Neutrophil (primary cell): ENCODE results near the gene SH3BP5L.
"Not testable (repeated sequence)": the region's sequence is repeated elsewhere in the genome, so short reads cannot be mapped to it uniquely, and the experiment has no call there.

Experiments used
- H3K27ac ChIP-seq: fragments of 200-600 bp; sonication (generic); 2 replicates; pipeline ENCODE4 v1.5.1; 2016; ENCODE audit warnings: mild to moderate bottlenecking, moderate library complexity
- H3K27me3 ChIP-seq: fragments of 200-600 bp; sonication (generic); 2 replicates; pipeline ENCODE4 v1.6.0; 2016; ENCODE audit warnings: mild to moderate bottlenecking
- H3K36me3 ChIP-seq: fragments of 200-600 bp; sonication (generic); 2 replicates; pipeline ENCODE4 v1.5.1; 2017
- H3K4me1 ChIP-seq, 2 experiments: fragments of 200-600 bp in 1 of 2; sonication (generic) in 1 of 2; 1 replicate in 1 of 2; 2 replicates in 1 of 2; pipeline versions ENCODE4 v1.5.1 to v1.6.1; 2013 to 2016; ENCODE audit warnings: low read depth in 1 of 2, low read length in 1 of 2, mild to moderate bottlenecking in 1 of 2, moderate library complexity in 1 of 2; ENCODE audit not compliant: control insufficient read depth in 1 of 2, insufficient read depth in 1 of 2
- H3K4me3 ChIP-seq, 2 experiments: fragments of 200-600 bp in 1 of 2; sonication (generic) in 1 of 2; 1 replicate in 1 of 2; 2 replicates in 1 of 2; pipeline ENCODE4 v1.5.1; 2013 to 2016; ENCODE audit warnings: low read depth in 1 of 2, low read length in 1 of 2, mild to moderate bottlenecking in 1 of 2, moderate library complexity in 1 of 2
- H3K9me3 ChIP-seq: fragments of 200-600 bp; sonication (generic); 2 replicates; pipeline ENCODE4 v1.5.1; 2016
- CTCF ChIP-seq: fragments of 200-600 bp; sonication (generic); IDR thresholded peaks from 2 replicates; pipeline ENCODE4 v1.5.1; 2016; ENCODE audit warnings: antibody characterized with exemption

SH3BP5L gene

DNA sequence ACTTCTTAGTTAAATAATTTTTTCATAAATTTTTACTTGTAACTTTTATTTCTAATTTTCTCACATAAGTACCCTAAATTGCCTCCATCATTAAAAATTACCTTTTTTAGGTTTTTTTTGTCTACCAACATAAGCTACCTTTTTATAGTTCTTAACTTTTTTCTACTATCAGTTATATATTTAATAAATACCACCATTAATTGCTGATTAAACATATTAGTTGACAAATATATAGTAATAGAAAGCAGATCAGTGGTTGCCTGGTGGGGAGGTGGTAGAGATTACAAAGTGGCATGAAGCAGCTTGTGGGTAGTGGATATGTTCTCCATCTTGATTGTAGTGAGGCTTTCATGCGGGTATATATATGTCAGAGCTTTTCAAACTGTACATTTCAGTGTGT is 6.1 kb upstream of the SH3BP5L start:
- no peak overlapping the region for H3K4me3 ChIP-seq
- no peaks in the 10 kb centered on the region for H3K9me3 ChIP-seq
- H3K36me3 ChIP-seq, result no peaks in the 10 kb centered on the region
- TF ChIP-seq CTCF, result no peak
- H3K27me3 ChIP-seq, result no peaks in the 10 kb centered on the region
- no peak overlapping the region for H3K27ac ChIP-seq
- H3K4me1 ChIP-seq, result peaks cover 22 to 40% of the 10 kb centered on the region in 2 experiments

GRCh38 chr1:248830718-248831017 is 5.0 kb upstream of the SH3BP5L start:
- peaks cover 24 to 44% of the 10 kb centered on the region in 2 experiments for H3K4me1 ChIP-seq
- H3K9me3 ChIP-seq, H3K36me3 ChIP-seq, H3K27me3 ChIP-seq, H3K4me3 ChIP-seq, H3K27ac ChIP-seq: not testable (repeated sequence)

- no peaks in the 10 kb centered on the region for H3K27me3 ChIP-seq
- no peaks in the 10 kb centered on the region for H3K9me3 ChIP-seq
- no peak for TF ChIP-seq CTCF
- H3K4me3 ChIP-seq, result no peak overlapping the region
- H3K27ac ChIP-seq, result peak overlapping the region; percentile 43
- peaks cover 33 to 46% of the 10 kb centered on the region in 2 experiments for H3K4me1 ChIP-seq
- peaks cover 12% of the 10 kb centered on the region for H3K36me3 ChIP-seq
These were observed 3.1 kb upstream of the SH3BP5L start for GRCh38 chr1:248828845-248829244.

DNA sequence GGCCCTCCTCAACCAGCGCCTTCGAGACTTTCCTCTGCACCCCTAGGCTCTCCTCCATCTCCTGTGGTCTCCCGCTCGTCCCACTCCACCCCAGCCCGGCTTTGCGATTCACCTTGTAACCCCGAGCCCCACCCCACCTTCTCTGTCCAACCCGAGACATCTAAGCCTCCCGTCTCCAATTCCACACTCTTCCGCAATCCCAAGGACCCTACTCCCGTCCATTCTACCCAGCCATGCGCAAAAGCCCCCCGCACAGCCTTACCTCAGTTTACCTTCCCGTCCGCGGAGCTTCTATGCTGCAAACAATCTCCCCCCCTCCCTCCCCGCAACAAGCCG is 174 bp downstream of the SH3BP5L start:
- Histone ChIP-seq H3K27me3 (no peaks in the 10 kb centered on the region), H3K36me3 (peaks cover 19% of the 10 kb centered on the region), H3K27ac (peak overlapping the region; percentile 99), H3K9me3 (no peaks in the 10 kb centered on the region), H3K4me1 (peaks cover 66 to 74% of the 10 kb centered on the region in 2 experiments), H3K4me3 (peak overlapping the region; percentile 94 to 100)
- no peak for TF ChIP-seq CTCF

DNA sequence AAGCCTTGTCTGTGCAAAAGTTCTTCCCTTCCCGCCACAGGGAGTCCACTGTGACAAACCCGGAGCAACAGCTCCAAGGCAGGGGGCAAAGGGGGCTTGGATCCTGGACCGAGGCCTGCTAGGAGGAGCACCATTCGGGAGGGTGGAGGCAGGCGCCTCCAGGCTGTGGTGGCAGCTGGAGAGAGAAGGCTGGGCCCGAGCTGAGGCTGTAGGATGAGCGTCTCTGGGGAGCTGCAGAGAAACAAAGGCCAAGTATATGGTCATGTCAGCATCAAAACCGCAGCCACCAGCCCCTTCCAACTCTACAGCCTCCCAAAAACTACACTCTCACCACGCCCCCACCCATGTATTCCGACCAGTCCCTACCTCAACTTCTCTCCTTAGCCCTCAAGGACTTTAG is 579 bp downstream of the SH3BP5L start:
- Histone ChIP-seq H3K4me1 (peaks cover 70 to 78% of the 10 kb centered on the region in 2 experiments), H3K9me3 (no peaks in the 10 kb centered on the region), H3K4me3 (peak overlapping the region; percentile 94 to 100), H3K27ac (peak overlapping the region; percentile 99), H3K27me3 (no peaks in the 10 kb centered on the region), H3K36me3 (peaks cover 23% of the 10 kb centered on the region)
- TF ChIP-seq CTCF, result no peak

- Histone ChIP-seq H3K4me1 (peaks cover 74 to 83% of the 10 kb centered on the region in 2 experiments), H3K36me3 (peaks cover 27% of the 10 kb centered on the region), H3K27ac (peak overlapping the region; percentile 99), H3K27me3 (no peaks in the 10 kb centered on the region), H3K4me3 (peak overlapping the region; percentile 94 to 100), H3K9me3 (no peaks in the 10 kb centered on the region)
- no peak for TF ChIP-seq CTCF
These were observed 1.0 kb downstream of the SH3BP5L start for GRCh38 chr1:248824701-248825100.
